BLaER1 treated with 17β-estradiol and CSF1 and Interleukin-3, amounts not matched to agents 10 nM and 100 nM (cell line): Measurements from ENCODE around the gene HTR2B.

Experiments used
- H3K27ac ChIP-seq, 11 experiments: shearing (Covaris generic); formaldehyde crosslinking; 2 replicates each; pipeline ENCODE4 v1.8.1; 2022
- H3K27me3 ChIP-seq, 11 experiments: shearing (Covaris generic); formaldehyde crosslinking; 2 replicates each; pipeline ENCODE4 v1.8.1; 2022
- H3K36me3 ChIP-seq, 11 experiments: shearing (Covaris generic); formaldehyde crosslinking; 2 replicates each; pipeline ENCODE4 v1.8.1; 2022
- H3K4me1 ChIP-seq, 10 experiments: shearing (Covaris generic); formaldehyde crosslinking; 2 replicates each; pipeline ENCODE4 v1.8.1; 2022
- H3K4me2 ChIP-seq, 11 experiments: shearing (Covaris generic); formaldehyde crosslinking; 2 replicates each; pipeline ENCODE4 v1.8.1; 2022
- H3K4me3 ChIP-seq, 10 experiments: shearing (Covaris generic); formaldehyde crosslinking; 2 replicates each; pipeline ENCODE4 v1.8.1; 2022
- H3K9ac ChIP-seq, 11 experiments: shearing (Covaris generic); formaldehyde crosslinking; 2 replicates each; pipeline ENCODE4 v1.8.1; 2022
- H3K9me3 ChIP-seq, 11 experiments: shearing (Covaris generic); formaldehyde crosslinking; replicated peaks in 1 of 11; 2 replicates each; pipeline ENCODE4 v1.8.1; 2022
- H4K20me1 ChIP-seq, 11 experiments: shearing (Covaris generic); formaldehyde crosslinking; 2 replicates each; pipeline ENCODE4 v1.8.1; 2022
- Cebpa-rat ChIP-seq, 11 experiments: shearing (Covaris generic); IDR thresholded peaks; 2 replicates each; pipeline ENCODE4 v1.8.1; 2022

Gene HTR2B

DNA sequence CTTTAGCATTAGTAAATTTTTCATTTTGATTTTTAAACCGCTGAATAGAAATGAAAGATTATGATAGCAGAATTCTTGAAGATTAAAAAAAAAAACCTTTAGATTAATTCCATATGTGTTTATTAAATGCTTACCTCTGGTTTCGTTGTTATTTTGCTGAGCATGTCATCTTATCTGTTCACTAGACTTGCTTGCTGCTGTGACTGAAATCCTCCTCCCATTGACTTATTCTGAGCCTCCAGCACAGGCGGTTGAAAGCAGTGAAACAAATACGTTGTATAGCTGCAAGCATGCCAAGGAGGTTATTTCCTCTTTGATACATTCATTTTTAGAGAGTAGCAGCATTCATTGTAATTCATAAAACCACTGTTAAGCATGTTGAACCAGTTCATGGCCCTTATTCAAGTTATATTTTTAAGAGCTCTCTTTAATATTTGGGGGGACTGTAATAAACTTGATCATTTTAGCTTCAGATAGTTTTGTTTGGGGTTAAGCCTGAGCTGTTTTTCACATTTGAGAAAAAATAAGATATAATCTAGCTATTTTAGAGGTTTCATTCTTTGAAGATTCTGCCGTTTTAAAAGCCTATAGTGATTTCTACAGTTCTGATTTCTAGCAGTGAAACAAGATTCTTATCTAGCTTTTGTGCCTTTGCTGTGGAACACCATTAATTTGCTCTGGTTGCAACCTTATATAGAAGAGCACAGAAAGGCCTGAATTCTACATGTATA is at the start of gene HTR2B:
Gene HTR2B, minus strand, starts transcription at position 205 of the 731 bp plus-strand sequence. CDS start 1,278 bp downstream, outside the sequence.
- Histone ChIP-seq H3K4me3 (no peak within 1 kb of the TSS), H3K9ac (no peak within 1 kb of the TSS), H3K36me3 (peaks cover 0 to 55% (median 12%) of the 10 kb centered on the region in 11 experiments; a peak in 13 of 22 replicates), H3K4me2 (no peak within 1 kb of the TSS), H4K20me1 (peaks cover 0 to 49% (median 4%) of the 10 kb centered on the region in 11 experiments; a peak in 9 of 22 replicates), H3K9me3 (no peaks in the 10 kb centered on the region), H3K4me1 (peaks cover 0 to 4% (median 0%) of the 10 kb centered on the region in 10 experiments; a peak in 1 of 20 replicates), H3K27ac (no peak within 1 kb of the TSS), H3K27me3 (no peaks in the 10 kb centered on the region)
- no peak for TF ChIP-seq Cebpa-rat (IDR thresholded peaks at IDR 0.05)

DNA sequence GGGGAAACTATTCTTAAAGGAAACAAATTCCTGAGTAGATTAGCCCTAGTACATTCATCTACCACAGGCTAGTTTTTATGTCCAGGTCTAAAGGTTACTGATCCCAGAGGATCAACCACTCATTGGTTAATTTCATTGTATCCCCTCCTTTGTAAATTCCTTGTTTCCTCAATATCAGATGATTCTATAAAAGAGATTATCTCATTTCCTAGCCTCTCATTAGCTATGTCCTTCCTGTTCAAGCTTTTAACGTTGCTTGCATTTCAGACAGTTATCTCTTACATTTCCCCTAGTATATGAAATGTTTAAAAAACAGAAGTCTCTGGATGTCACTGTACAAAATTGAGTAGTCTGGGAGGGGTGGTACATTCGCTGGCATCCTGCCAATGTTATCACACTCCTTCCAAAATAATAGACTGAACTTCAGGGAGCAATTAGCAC is 49.4 kb upstream of the HTR2B start:
- H3K27me3 ChIP-seq, result no peaks in the 10 kb centered on the region
- no peaks in the 10 kb centered on the region for H4K20me1 ChIP-seq
- no peak for TF ChIP-seq Cebpa-rat (IDR thresholded peaks at IDR 0.05)
- H3K4me2 ChIP-seq, result peak overlapping the region in 1 of 11 experiments; percentile 41; a peak in 1 of 22 replicates
- H3K27ac ChIP-seq, result peak overlapping the region in 1 of 11 experiments; percentile 34; a peak in 1 of 22 replicates
- peaks cover 5 to 96% (median 9%) of the 10 kb centered on the region in 10 experiments for H3K4me1 ChIP-seq
- H3K9ac ChIP-seq, result peak overlapping the region in 1 of 11 experiments; percentile 36; a peak in 1 of 22 replicates
- H3K4me3 ChIP-seq, result no peak overlapping the region
- peaks cover 0 to 14% (median 0%) of the 10 kb centered on the region in 11 experiments; a peak in 3 of 22 replicates for H3K9me3 ChIP-seq
- peaks cover 27 to 80% (median 74%) of the 10 kb centered on the region in 11 experiments for H3K36me3 ChIP-seq

DNA sequence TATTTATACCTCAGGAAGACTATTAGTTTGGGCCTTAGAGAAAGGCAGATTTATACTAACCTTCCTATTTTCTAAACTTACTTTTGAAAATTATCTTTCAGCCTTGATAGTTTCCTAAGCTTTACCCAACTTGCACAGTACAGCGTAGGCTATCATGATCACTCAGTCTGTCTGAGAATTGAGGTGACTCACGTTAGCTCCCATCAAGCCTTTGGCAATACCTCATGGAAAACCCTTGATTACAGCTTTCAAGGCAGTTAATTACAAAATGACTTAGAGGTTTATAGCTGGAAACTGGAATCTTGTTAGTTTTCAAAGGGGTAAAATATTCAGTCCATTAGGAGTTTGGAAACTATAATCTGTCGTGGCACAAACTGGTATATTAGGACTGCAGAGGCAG is 47.2 kb upstream of the HTR2B start:
- H3K27ac ChIP-seq, result peak overlapping the region in 2 of 11 experiments; percentile 15 to 41; a peak in 1 of 22 replicates
- TF ChIP-seq Cebpa-rat (IDR thresholded peaks at IDR 0.05), result no peak
- H3K4me3 ChIP-seq, result no peak overlapping the region
- H3K36me3 ChIP-seq, result peaks cover 34 to 100% (median 95%) of the 10 kb centered on the region in 11 experiments
- H3K4me1 ChIP-seq, result peaks cover 0 to 96% (median 14%) of the 10 kb centered on the region in 10 experiments; a peak in 15 of 20 replicates
- H4K20me1 ChIP-seq, result peaks cover 0 to 5% (median 0%) of the 10 kb centered on the region in 11 experiments; a peak in 1 of 22 replicates
- H3K27me3 ChIP-seq, result no peaks in the 10 kb centered on the region
- peak overlapping the region in 1 of 11 experiments; percentile 66; a peak in 1 of 22 replicates for H3K4me2 ChIP-seq
- H3K9ac ChIP-seq, result no peak overlapping the region
- H3K9me3 ChIP-seq, result no peaks in the 10 kb centered on the region

DNA sequence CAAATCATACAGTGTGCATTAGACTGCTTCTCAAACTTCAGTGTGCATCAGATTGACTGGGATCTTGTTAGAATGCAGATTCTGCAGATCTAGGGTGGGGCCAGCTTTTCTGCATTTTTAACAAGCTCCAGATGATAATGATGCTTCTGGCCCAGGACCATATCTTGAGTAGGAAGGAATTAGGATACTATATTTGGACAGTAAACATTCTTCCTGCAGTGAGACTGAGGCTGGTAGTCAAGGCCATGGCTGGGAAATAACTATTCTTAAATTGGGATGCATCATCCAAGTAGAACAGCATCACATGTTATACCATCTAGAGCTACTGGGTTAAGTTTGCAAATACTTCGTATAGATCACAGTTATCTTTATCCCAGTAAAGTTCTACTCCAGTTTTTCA is 45.2 kb upstream of the HTR2B start:
- Histone ChIP-seq H3K36me3 (peaks cover 51 to 100% (median 98%) of the 10 kb centered on the region in 11 experiments), H3K27ac (no peak overlapping the region; a peak in 1 of 22 replicates), H3K4me1 (peaks cover 0 to 96% (median 14%) of the 10 kb centered on the region in 10 experiments; a peak in 15 of 20 replicates), H3K4me2 (peak overlapping the region in 2 of 11 experiments; percentile 66 to 67; a peak in 4 of 22 replicates), H3K27me3 (no peaks in the 10 kb centered on the region), H3K9ac (no peak overlapping the region), H4K20me1 (peaks cover 0 to 5% (median 0%) of the 10 kb centered on the region in 11 experiments; a peak in 1 of 22 replicates), H3K4me3 (no peak overlapping the region), H3K9me3 (no peaks in the 10 kb centered on the region)
- TF ChIP-seq Cebpa-rat (IDR thresholded peaks at IDR 0.05), result no peak

DNA sequence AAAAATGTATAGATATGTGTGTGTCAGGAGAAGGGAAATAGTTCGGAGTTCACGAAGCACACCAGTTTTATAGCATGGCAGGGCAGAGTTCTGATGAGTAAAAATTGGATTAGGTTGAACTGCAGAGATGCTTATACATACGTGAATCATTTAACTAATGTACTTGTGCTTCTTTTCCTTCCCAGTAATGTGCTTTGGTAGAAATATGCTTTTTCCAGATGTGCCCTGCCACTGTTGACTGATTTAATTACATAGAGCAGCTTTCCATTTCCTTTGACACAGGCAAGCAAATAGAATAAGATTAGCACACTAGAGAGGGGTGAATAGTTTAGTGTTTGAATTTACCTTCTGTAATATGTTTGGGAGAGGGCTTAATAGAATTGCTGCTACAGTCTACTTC is 44.6 kb upstream of the HTR2B start:
- Histone ChIP-seq H3K27me3 (no peaks in the 10 kb centered on the region), H3K4me3 (no peak overlapping the region), H3K36me3 (peaks cover 47 to 98% (median 95%) of the 10 kb centered on the region in 11 experiments), H3K9me3 (no peaks in the 10 kb centered on the region), H3K4me2 (peak overlapping the region in 4 of 11 experiments; percentile 36 to 67 (median 54); a peak in 4 of 22 replicates), H3K9ac (no peak overlapping the region), H3K27ac (peak overlapping the region in 3 of 11 experiments; percentile 42 to 79 (median 67); a peak in 6 of 22 replicates), H4K20me1 (peaks cover 0 to 5% (median 0%) of the 10 kb centered on the region in 11 experiments; a peak in 1 of 22 replicates), H3K4me1 (peaks cover 0 to 94% (median 14%) of the 10 kb centered on the region in 10 experiments; a peak in 15 of 20 replicates)
- no peak for TF ChIP-seq Cebpa-rat (IDR thresholded peaks at IDR 0.05)

DNA sequence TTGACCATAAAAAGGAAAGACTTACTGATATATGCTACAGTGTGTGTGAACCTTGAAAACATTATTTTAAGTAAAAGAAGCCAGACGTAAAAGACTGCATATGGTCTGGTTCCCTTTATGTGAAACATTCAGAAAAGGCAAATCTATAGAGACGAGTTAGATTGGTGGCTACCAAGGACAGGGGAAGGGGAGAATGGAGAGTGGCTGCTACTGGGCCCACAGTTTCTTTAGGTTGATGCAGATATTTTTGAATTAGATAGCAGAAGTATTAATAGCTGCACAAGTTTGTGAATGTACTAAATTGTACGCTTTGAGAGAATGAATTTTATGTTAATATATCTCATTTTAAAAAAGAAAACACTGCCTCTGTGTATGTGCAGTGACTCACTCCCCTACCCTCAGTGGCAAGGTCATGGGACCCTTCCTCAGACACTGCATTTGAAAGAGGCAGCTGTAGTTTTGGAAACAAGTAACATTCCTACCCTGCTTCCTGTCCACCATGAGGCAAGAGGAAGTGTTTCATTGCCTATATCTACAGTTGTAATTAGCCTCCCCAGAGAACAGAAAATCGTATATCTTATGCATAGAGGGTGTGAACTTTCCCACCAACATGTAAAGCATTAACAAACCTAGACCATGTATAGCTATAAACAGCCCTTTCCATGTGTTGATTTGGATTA is 43.8 kb upstream of the HTR2B start:
- no peaks in the 10 kb centered on the region for H3K9me3 ChIP-seq
- H3K4me3 ChIP-seq, result no peak overlapping the region
- peaks cover 46 to 98% (median 96%) of the 10 kb centered on the region in 11 experiments for H3K36me3 ChIP-seq
- peak overlapping the region in 9 of 11 experiments; percentile 35 to 67 (median 50); a peak in 17 of 22 replicates for H3K4me2 ChIP-seq
- peaks cover 0 to 5% (median 0%) of the 10 kb centered on the region in 11 experiments; a peak in 1 of 22 replicates for H4K20me1 ChIP-seq
- H3K27ac ChIP-seq, result peak overlapping the region in 7 of 11 experiments; percentile 9 to 79 (median 40); a peak in 12 of 22 replicates
- TF ChIP-seq Cebpa-rat (IDR thresholded peaks at IDR 0.05), result no peak
- no peaks in the 10 kb centered on the region for H3K27me3 ChIP-seq
- peaks cover 0 to 94% (median 14%) of the 10 kb centered on the region in 10 experiments; a peak in 15 of 20 replicates for H3K4me1 ChIP-seq
- H3K9ac ChIP-seq, result peak overlapping the region in 1 of 11 experiments; percentile 60; a peak in 2 of 22 replicates

DNA sequence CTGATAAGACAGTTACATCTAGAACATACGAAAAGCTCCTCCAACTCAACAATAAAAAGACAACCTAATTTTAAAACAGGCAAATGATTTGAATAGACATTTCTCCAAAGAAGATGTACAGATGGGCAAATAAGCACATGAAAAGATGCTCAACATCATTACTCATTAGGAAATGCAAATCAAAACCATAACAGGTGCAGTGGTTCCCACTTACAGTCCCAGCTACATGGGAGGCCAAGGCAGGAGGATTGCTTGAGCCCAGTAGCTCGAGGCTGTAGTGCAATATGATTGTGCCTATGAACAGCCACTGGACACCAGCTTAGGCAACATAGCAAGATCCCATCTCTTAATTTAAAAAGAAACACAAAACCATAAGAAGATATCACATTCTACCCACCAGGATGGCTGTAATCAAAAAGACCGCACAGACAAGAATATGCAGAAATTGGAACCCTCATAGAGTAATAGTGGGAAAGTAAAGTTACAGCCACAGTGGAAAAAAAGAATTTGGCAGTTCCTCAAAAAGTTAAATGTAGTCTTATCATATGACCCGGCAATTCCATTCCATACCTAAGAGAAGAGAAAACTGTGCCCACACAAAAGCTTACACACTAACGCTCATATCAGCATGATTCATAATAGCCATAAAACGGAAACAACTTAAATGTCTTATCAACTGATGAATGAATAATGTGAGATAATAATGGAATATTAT is 43.1 kb upstream of the HTR2B start:
- peaks cover 40 to 98% (median 96%) of the 10 kb centered on the region in 11 experiments for H3K36me3 ChIP-seq
- peaks cover 0 to 5% (median 0%) of the 10 kb centered on the region in 11 experiments; a peak in 1 of 22 replicates for H4K20me1 ChIP-seq
- H3K27ac ChIP-seq, result peak overlapping the region in 5 of 11 experiments; percentile 9 to 79 (median 42); a peak in 8 of 22 replicates
- peaks cover 0 to 95% (median 14%) of the 10 kb centered on the region in 10 experiments; a peak in 15 of 20 replicates for H3K4me1 ChIP-seq
- no peaks in the 10 kb centered on the region for H3K9me3 ChIP-seq
- H3K9ac ChIP-seq, result peak overlapping the region in 1 of 11 experiments; percentile 60; a peak in 2 of 22 replicates
- no peak for TF ChIP-seq Cebpa-rat (IDR thresholded peaks at IDR 0.05)
- no peak overlapping the region for H3K4me3 ChIP-seq
- H3K4me2 ChIP-seq, result peak overlapping the region in 5 of 11 experiments; percentile 36 to 67 (median 60); a peak in 9 of 22 replicates
- H3K27me3 ChIP-seq, result no peaks in the 10 kb centered on the region
